OCI-LY1 (cell line): ENCODE results near the gene ACER1.

Experiments
- H2AFZ ChIP-seq: fragments of 200-600 bp; sonication (generic), shearing (Covaris generic); 2 replicates; pipeline ENCODE4 v1.6.0; 2014; ENCODE audit warnings: antibody characterized with exemption, mild to moderate bottlenecking, low read length
- H3F3A ChIP-seq: fragments of 200-600 bp; sonication (generic), shearing (Covaris generic); 2 replicates; pipeline ENCODE4 v1.6.0; 2014; ENCODE audit warnings: mild to moderate bottlenecking, antibody characterized with exemption, low read length, moderate library complexity; ENCODE audit not compliant: insufficient read depth
- H3K27ac ChIP-seq: fragments of 200-600 bp; sonication (generic); 2 replicates; pipeline ENCODE4 v1.5.1; 2014; ENCODE audit warnings: low read length, mixed run types, mild to moderate bottlenecking, low read depth; ENCODE audit not compliant: poor library complexity, severe bottlenecking
- H3K27me3 ChIP-seq: fragments of 200-600 bp; sonication (generic); 2 replicates; pipeline ENCODE4 v1.6.0; 2014; ENCODE audit warnings: antibody characterized with exemption, mild to moderate bottlenecking, low read length, moderate library complexity; ENCODE audit not compliant: insufficient read depth
- H3K36me3 ChIP-seq: fragments of 200-600 bp; sonication (generic); 2 replicates; pipeline ENCODE4 v1.6.1; 2014; ENCODE audit warnings: mild to moderate bottlenecking, antibody characterized with exemption, low read length, moderate library complexity, mixed read lengths; ENCODE audit not compliant: insufficient read depth
- H3K4me1 ChIP-seq: fragments of 200-600 bp; sonication (generic); 2 replicates; pipeline ENCODE4 v1.5.1; 2014; ENCODE audit warnings: mild to moderate bottlenecking, low read length, moderate library complexity; ENCODE audit not compliant: insufficient read depth, severe bottlenecking
- H3K4me2 ChIP-seq: fragments of 200-600 bp; sonication (generic), shearing (Covaris generic); 2 replicates; pipeline ENCODE4 v1.6.1; 2014; ENCODE audit warnings: low read length
- H3K4me3 ChIP-seq: fragments of 200-600 bp; sonication (generic); 2 replicates; pipeline ENCODE4 v1.5.1; 2014; ENCODE audit warnings: low read length, low read depth, mild to moderate bottlenecking, mixed read lengths; ENCODE audit not compliant: poor library complexity, severe bottlenecking
- H3K79me2 ChIP-seq: fragments of 200-600 bp; shearing (Covaris generic); 2 replicates; pipeline ENCODE4 v1.6.1; 2016; ENCODE audit warnings: mixed run types, low read length, mixed read lengths; ENCODE audit not compliant: insufficient read depth
- H3K9ac ChIP-seq: fragments of 200-600 bp; sonication (generic), shearing (Covaris generic); 2 replicates; pipeline ENCODE4 v1.6.1; 2014; ENCODE audit warnings: mild to moderate bottlenecking, low read length, mixed read lengths
- H3K9me2 ChIP-seq: fragments of 200-600 bp; sonication (generic), shearing (Covaris generic); 2 replicates; pipeline ENCODE4 v1.6.1; 2014; ENCODE audit warnings: low read depth, mild to moderate bottlenecking, low read length, mixed read lengths
- H3K9me3 ChIP-seq: fragments of 200-600 bp; shearing (Covaris generic); 2 replicates; pipeline ENCODE4 v1.6.1; 2014; ENCODE audit warnings: low read length, mixed read lengths
- H4K20me1 ChIP-seq: fragments of 200-600 bp; sonication (generic), shearing (Covaris generic); 2 replicates; pipeline ENCODE4 v1.6.0; 2016; ENCODE audit warnings: mild to moderate bottlenecking, low read length; ENCODE audit not compliant: insufficient read depth
- EZH2 ChIP-seq: fragments of 200-600 bp; sonication (generic), shearing (Covaris generic); IDR thresholded peaks from 2 replicates; pipeline ENCODE4 v1.8.0; 2017; ENCODE audit warnings: borderline replicate concordance, mixed run types, mild to moderate bottlenecking, antibody characterized with exemption, low read length, moderate library complexity, mixed read lengths
- TF ChIP-seq, protein P1 (sequence below): fragments of 200-600 bp; sonication (generic), shearing (Covaris generic); IDR thresholded peaks from 2 replicates; pipeline ENCODE4 v1.5.1; 2017; ENCODE audit warnings: mild to moderate bottlenecking, antibody characterized with exemption, low read length, moderate library complexity, mixed read lengths

Gene ACER1

DNA sequence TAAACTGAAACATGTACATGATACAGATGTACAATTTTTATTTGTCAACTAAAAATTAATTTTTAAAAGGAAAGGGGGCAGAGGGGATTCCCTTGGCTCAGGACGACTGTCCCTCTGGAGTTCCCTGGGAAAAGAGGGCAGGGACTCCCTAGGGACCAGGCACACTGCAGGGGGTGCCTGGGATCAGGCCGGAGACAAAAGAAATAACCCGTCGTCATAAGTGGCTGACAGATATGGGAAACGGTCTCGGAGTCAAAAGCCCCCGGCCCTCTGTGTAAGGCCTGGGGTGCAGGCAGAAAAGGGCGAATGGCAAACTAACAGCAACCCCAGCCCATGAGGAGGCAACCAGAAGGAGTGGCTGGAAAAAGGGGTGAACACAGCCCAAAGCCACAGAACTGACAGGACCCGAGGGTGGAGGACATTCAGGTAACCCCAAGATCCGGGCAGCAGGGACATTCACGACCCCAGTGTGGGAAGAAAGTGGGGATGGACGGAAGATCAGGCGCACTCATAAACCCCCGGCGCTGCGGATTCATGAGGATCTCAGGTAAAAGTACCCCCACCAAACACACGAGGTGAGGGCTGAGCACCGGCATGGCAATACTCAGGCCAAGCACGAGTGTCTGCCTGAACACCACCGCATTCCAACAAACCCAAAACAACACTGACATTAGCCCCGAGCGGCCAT is 60.4 kb downstream of the ACER1 start:
- Histone ChIP-seq H3K9me3 (no peaks in the 10 kb centered on the region), H3K4me3 (no peak overlapping the region), H3K27me3 (no peaks in the 10 kb centered on the region), H3K4me2 (no peak overlapping the region), H3K4me1 (peaks cover 16% of the 10 kb centered on the region), H4K20me1 (no peaks in the 10 kb centered on the region), H3K9ac (no peak overlapping the region), H3K79me2 (peaks cover 55% of the 10 kb centered on the region), H3K36me3 (peaks cover 33% of the 10 kb centered on the region), H3K27ac (no peak overlapping the region), H3K9me2 (no peaks in the 10 kb centered on the region), H3F3A (no peaks in the 10 kb centered on the region), H2AFZ (no peak overlapping the region)
- TF ChIP-seq, protein P1, sequence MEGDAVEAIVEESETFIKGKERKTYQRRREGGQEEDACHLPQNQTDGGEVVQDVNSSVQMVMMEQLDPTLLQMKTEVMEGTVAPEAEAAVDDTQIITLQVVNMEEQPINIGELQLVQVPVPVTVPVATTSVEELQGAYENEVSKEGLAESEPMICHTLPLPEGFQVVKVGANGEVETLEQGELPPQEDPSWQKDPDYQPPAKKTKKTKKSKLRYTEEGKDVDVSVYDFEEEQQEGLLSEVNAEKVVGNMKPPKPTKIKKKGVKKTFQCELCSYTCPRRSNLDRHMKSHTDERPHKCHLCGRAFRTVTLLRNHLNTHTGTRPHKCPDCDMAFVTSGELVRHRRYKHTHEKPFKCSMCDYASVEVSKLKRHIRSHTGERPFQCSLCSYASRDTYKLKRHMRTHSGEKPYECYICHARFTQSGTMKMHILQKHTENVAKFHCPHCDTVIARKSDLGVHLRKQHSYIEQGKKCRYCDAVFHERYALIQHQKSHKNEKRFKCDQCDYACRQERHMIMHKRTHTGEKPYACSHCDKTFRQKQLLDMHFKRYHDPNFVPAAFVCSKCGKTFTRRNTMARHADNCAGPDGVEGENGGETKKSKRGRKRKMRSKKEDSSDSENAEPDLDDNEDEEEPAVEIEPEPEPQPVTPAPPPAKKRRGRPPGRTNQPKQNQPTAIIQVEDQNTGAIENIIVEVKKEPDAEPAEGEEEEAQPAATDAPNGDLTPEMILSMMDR, result no peak
- no peak for TF ChIP-seq EZH2

DNA sequence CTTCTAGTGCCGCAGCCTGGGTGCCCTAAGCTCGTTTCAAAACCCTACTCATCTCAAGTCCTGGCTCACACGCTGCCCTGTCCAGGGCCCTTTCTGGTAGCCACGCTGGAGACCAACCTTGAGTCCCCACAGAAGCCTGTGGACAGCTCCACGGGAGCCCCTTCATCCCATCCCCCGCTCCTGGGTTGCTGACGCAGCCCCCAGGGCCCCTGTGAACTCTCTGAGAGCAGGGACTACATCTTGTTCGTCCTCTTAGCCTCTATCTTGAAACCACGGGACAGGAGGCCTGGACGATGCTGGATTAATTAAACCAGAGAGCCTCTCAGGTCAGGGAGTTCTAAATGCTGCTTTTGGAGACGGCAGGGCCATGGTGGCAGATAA is 61.0 kb downstream of the ACER1 start:
- no peaks in the 10 kb centered on the region for H3F3A ChIP-seq
- no peak overlapping the region for H3K27ac ChIP-seq
- no peak overlapping the region for H3K4me3 ChIP-seq
- H3K79me2 ChIP-seq, result peaks cover 50% of the 10 kb centered on the region
- TF ChIP-seq EZH2, result no peak
- TF ChIP-seq, protein P1, result no peak
- no peak overlapping the region for H3K4me2 ChIP-seq
- H3K27me3 ChIP-seq, result no peaks in the 10 kb centered on the region
- peaks cover 40% of the 10 kb centered on the region for H3K36me3 ChIP-seq
- no peak overlapping the region for H3K9ac ChIP-seq
- H3K4me1 ChIP-seq, result peaks cover 9% of the 10 kb centered on the region
- no peaks in the 10 kb centered on the region for H3K9me2 ChIP-seq
- no peaks in the 10 kb centered on the region for H3K9me3 ChIP-seq
- H2AFZ ChIP-seq, result no peak overlapping the region
- H4K20me1 ChIP-seq, result no peaks in the 10 kb centered on the region

DNA sequence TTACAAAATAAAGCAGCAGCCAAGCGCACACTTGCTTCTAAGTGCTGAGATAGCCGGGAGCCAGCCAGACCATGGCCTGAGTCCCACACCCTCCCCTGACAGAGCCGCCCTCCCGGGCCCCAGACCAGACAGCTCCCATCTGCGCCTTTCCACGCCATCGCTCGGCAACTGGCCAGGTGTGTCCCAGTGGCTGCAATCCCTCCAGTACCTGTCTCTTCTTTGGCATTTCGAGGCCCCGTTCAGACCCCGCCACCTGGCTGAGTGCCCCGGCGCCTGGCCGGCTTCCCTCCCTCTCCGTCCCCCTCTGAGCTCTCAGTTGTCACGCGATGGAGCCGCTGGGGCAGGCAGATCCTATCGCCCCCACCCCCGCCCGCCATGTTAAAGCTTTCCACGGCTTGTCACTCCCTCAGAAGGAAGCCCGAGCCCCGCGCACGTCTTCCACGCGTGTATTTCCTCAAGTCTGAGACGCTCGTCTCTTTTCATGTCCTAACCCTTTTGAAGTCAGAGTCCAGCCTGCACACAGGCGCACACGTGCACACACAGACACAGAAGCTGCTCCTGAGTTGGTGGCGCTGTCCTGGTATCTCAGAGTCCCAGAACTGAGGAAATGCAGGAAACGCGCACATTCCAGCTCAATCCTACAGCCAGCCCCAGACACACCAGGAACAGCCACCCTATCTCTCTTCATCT is 61.5 kb downstream of the ACER1 start:
- Histone ChIP-seq H3F3A (no peaks in the 10 kb centered on the region), H4K20me1 (no peaks in the 10 kb centered on the region), H3K9ac (no peak overlapping the region), H2AFZ (no peak overlapping the region), H3K27ac (no peak overlapping the region), H3K79me2 (peaks cover 45% of the 10 kb centered on the region), H3K9me3 (no peaks in the 10 kb centered on the region), H3K36me3 (peaks cover 44% of the 10 kb centered on the region), H3K9me2 (no peaks in the 10 kb centered on the region), H3K27me3 (no peaks in the 10 kb centered on the region), H3K4me1 (peaks cover 4% of the 10 kb centered on the region), H3K4me3 (no peak overlapping the region), H3K4me2 (no peak overlapping the region)
- no peak for TF ChIP-seq EZH2
- TF ChIP-seq, protein P1, result no peak
